Hematopoietic multipotent progenitor cell (in vitro differentiated cells): ENCODE results near the gene TRIM10. TPM values are rescaled to one million over a fixed set of nuclear protein-coding genes. Genes with fewer than 3 reads are reported as not detected.
"Not testable (repeated sequence)": the region's sequence is repeated elsewhere in the genome, so short reads cannot be mapped to it uniquely, and the experiment has no call there.

Experiments
- DNase-seq, 3 donors: peaks; one replicate each; pipeline ENCODE4 v3.0.0-alpha.2; 2011 to 2015; ENCODE audit warnings: low read depth in 2 of 3, low spot score in 2 of 3
- total RNA-seq: library from RNA; depleted of rRNA; stranded (reverse); fragments of >200 nt; gene quantifications from one replicate; pipeline ENCODE4 v1.2.3, GENCODE V29; 2012

The TRIM10 gene
- total RNA-seq, 1 donor = under 0.01 TPM

- no peak for DNase-seq
These were observed 6.1 kb downstream of the TRIM10 start for GRCh38 chr6:30154709-30155519.

- no peak for DNase-seq
These were observed 7.0 kb downstream of the TRIM10 start for GRCh38 chr6:30154061-30154460.

- no peak for DNase-seq
These were observed 8.0 kb downstream of the TRIM10 start for GRCh38 chr6:30152910-30153610.

- DNase-seq = no peak
These were observed 8.9 kb downstream of the TRIM10 start for GRCh38 chr6:30152016-30152673.

GRCh38 chr6:30151580-30151979, 9.4 kb downstream of the TRIM10 start:
- peak in 2 of 3 donors; percentile 37 to 64 for DNase-seq

GRCh38 chr6:30150671-30151395, 10.2 kb downstream of the TRIM10 start:
- DNase-seq = no peak

GRCh38 chr6:30149858-30150550, 11.0 kb downstream of the TRIM10 start:
- no peak for DNase-seq

- DNase-seq = no peak
These were observed 11.8 kb downstream of the TRIM10 start for GRCh38 chr6:30149234-30149633.

GRCh38 chr6:30147096-30147495, 13.9 kb downstream of the TRIM10 start:
- DNase-seq = no peak

GRCh38 chr6:30145818-30146217, 15.2 kb downstream of the TRIM10 start:
- DNase-seq = no peak

- DNase-seq = no peak
These were observed 16.2 kb downstream of the TRIM10 start for GRCh38 chr6:30144811-30145210.

GRCh38 chr6:30143780-30144179, 17.2 kb downstream of the TRIM10 start:
- DNase-seq = no peak

- DNase-seq = no peak
These were observed 18.3 kb downstream of the TRIM10 start for GRCh38 chr6:30142665-30143064.

- not testable (repeated sequence) for DNase-seq
These were observed 20.8 kb downstream of the TRIM10 start for GRCh38 chr6:30140240-30140639.

GRCh38 chr6:30136570-30137286, 24.3 kb downstream of the TRIM10 start:
- DNase-seq = no peak

- DNase-seq = no peak
These were observed 25.3 kb downstream of the TRIM10 start, which contains the start of gene TRIM40 for GRCh38 chr6:30135757-30136156. Gene TRIM40 (plus strand): TSS chr6:30136140. CDS start chr6:30137037, 897 bp downstream.

GRCh38 chr6:30135147-30135546, 25.9 kb downstream of the TRIM10 start:
- no peak for DNase-seq

- DNase-seq = no peak
These were observed 29.0 kb downstream of the TRIM10 start for GRCh38 chr6:30131947-30132497.
